GM12864 (cell line): ENCODE results near the gene DNAJC30.
"Not testable (repeated sequence)": the region's sequence is repeated elsewhere in the genome, so short reads cannot be mapped to it uniquely, and the experiment has no call there.

ENCODE experiments used
- DNase-seq: peaks from one replicate; pipeline ENCODE4 v3.0.0-alpha.2; 2011; ENCODE audit warnings: low read depth
- H3K4me3 ChIP-seq: 2 replicates; pipeline ENCODE4 v1.5.1; 2011; ENCODE audit warnings: mild to moderate bottlenecking, low read depth, low read length, control low read depth
- TF ChIP-seq, protein P1 (sequence below): IDR thresholded peaks from 2 replicates; pipeline ENCODE4 v1.5.1; 2011; ENCODE audit warnings: low read depth, mild to moderate bottlenecking, moderate library complexity, low read length, control low read depth, inconsistent platforms; ENCODE audit errors: missing control alignments

Gene DNAJC30

GRCh38 chr7:73680501-73680900 is 2.8 kb downstream of the DNAJC30 start:
- H3K4me3 ChIP-seq = no peak overlapping the region
- TF ChIP-seq, protein P1, sequence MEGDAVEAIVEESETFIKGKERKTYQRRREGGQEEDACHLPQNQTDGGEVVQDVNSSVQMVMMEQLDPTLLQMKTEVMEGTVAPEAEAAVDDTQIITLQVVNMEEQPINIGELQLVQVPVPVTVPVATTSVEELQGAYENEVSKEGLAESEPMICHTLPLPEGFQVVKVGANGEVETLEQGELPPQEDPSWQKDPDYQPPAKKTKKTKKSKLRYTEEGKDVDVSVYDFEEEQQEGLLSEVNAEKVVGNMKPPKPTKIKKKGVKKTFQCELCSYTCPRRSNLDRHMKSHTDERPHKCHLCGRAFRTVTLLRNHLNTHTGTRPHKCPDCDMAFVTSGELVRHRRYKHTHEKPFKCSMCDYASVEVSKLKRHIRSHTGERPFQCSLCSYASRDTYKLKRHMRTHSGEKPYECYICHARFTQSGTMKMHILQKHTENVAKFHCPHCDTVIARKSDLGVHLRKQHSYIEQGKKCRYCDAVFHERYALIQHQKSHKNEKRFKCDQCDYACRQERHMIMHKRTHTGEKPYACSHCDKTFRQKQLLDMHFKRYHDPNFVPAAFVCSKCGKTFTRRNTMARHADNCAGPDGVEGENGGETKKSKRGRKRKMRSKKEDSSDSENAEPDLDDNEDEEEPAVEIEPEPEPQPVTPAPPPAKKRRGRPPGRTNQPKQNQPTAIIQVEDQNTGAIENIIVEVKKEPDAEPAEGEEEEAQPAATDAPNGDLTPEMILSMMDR = no peak
- DNase-seq = no peak

DNA sequence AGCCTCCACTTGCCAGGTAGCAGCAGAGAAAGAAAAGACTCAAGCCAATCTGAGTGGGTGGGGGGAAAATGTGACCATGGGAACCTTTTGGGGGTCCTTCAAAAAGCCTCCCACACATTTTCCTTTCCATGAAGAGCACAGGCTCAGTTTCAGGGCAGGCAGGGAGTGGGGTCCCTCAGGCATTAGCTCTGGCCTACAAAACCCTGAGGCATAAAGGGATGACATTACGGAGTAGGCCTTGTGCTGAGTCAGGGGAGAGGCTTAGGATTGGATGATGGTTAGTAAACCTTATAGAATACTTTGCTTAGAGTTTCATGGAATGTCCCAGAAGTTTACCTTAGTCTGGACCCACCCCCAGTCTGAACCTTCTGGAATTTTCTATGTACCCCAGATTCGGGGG is 3.5 kb downstream of the DNAJC30 start:
- TF ChIP-seq, protein P1 = no peak
- DNase-seq = no peak
- H3K4me3 ChIP-seq = no peak overlapping the region

GRCh38 chr7:73678862-73679261 is 4.4 kb downstream of the DNAJC30 start:
- no peak for DNase-seq
- TF ChIP-seq, protein P1 = no peak
- no peak overlapping the region for H3K4me3 ChIP-seq

DNA sequence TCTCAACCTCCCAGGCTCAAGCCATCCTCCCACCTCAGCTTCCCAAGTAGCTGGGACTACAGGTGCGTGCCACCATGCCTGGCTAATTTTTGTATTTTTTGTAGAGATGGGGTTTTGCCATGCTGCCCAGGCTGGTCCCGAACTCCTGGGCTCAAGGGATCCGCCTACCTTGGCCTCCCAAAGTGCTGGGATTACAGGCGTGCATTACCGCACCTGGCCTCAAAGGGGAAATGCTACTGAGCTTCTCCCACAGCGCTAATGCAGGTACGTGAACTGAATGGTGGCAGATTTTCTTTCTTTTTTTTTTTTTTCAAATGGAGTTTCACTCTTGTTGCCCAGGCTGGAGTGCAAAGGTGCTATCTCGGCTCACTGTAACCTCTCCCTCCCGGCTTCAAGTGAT is 7.2 kb downstream of the DNAJC30 start:
- not testable (repeated sequence) for H3K4me3 ChIP-seq, DNase-seq

DNA sequence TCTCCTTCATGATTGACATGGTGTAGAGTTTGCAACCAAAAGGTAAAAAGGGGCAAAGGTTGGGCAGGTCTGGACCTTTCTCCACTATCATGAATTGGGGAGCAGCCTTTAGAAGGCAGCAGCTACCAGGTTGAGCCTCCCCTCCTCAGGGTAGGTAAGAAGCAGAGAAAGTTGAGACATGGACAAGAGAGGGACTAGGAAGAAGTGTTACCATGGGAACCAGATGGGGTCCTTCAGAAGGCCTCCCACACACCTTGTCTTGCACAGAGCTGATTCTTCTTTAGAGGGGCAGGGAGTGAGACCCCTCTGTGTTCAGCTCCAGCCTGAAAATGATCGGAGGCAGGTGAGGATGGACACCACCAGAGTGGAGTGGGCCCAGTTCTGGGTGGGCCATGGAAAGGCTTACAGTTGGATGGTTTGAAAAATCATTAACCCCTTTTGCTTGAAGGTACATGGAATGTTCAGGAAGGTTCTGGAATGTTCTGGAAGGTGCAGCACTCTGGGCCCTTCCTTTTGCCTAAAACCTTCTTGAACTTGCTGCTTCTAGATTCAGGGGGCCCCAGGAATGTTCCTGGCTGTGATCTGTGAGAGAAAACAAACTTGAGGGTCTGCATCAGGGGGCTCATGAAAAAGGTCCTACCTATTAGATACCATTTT is 8.7 kb downstream of the DNAJC30 start:
- TF ChIP-seq, protein P1 = no peak
- no peak for DNase-seq
- no peak overlapping the region for H3K4me3 ChIP-seq

DNA sequence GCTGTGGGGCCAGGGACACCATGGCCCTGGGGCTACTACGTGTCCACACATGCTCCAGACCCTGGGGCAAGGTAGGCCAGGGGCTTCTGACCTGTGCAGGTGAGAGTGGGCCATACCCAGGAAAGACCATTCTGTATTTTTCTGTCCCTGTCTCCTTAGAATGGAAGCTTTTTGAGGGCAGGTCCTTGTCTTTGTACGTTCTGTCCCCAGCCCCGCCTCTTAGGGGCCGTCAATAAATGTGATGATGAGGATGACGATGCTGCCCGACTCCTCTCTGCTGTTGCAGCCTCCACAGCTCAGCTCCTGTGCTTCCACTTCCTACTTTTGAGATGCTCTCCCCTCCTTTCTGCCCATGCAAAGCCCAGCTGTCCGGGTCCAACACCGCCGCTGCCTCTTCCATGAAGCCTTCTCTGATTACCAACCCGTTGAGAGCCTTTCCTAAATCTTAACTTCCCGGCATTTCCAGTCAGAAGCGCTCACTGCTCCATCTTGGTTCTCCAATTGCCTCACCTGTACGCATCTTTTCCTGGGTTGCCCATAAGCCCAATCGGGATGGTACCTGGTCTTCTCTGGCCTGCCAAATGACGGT is 11.3 kb downstream of the DNAJC30 start:
- TF ChIP-seq, protein P1 = no peak
- H3K4me3 ChIP-seq = no peak overlapping the region
- no peak for DNase-seq

DNA sequence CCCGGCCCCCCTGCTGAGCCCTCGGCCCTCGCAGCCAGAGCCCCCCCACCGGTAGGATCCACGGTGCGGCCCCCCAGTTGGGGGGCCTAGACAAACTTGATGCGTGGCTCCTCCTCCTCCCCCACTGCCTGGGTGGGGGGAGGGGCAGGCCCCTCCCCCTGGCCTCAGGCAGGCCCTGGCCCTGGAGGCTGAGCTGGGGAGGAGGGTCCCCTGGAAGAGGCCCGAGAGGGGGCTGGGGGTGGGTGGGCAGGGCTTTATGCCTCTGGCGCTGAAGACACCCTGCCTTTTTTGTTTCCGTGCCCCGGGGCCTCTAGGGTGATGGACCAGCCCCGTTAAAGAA is 12.0 kb downstream of the DNAJC30 start:
- TF ChIP-seq, protein P1 = no peak
- H3K4me3 ChIP-seq = no peak overlapping the region
- DNase-seq = no peak
